Amniotic stem cell (primary cell): ENCODE data around the gene CD2BP2.
A peak's percentile ranks its signal among the peaks of the same experiment; 100 is the strongest.
"Not testable (repeated sequence)": the region's sequence is repeated elsewhere in the genome, so short reads cannot be mapped to it uniquely, and the experiment has no call there.

Experiments
- DNase-seq: peaks from one replicate; lab custom pipeline; 2025; lab: John Stamatoyannopoulos, UW

CD2BP2 gene

GRCh38 chr16:30355144-30355953 is at the start of gene CD2BP2:
TSS of gene CD2BP2 (minus strand) at chr16:30355308. CDS start at chr16:30354681, 627 bp downstream.
- DNase-seq: peak; percentile 97

- no peak for DNase-seq
Observed at GRCh38 chr16:30401768-30402425, 46.8 kb upstream of the CD2BP2 start.

GRCh38 chr16:30399435-30400186 is 44.5 kb upstream of the CD2BP2 start:
- no peak for DNase-seq

- DNase-seq: no peak
Observed at GRCh38 chr16:30398661-30399434, 43.7 kb upstream of the CD2BP2 start.

- DNase-seq: no peak
Observed at GRCh38 chr16:30397776-30398660, 42.9 kb upstream of the CD2BP2 start.

GRCh38 chr16:30397056-30397455 is 41.9 kb upstream of the CD2BP2 start:
- DNase-seq: no peak

- DNase-seq: not testable (repeated sequence)
Observed at GRCh38 chr16:30396627-30397026, 41.5 kb upstream of the CD2BP2 start.

GRCh38 chr16:30395992-30396585 is 41.0 kb upstream of the CD2BP2 start:
- DNase-seq: no peak

- peak; percentile 45 for DNase-seq
Observed at GRCh38 chr16:30395155-30395991, 40.3 kb upstream of the CD2BP2 start, which contains the start of gene ZNF48. TSS of gene ZNF48 (plus strand) at chr16:30395420. CDS start at chr16:30395795, 375 bp downstream.

GRCh38 chr16:30394592-30395154 is 39.6 kb upstream of the CD2BP2 start:
- no peak for DNase-seq

- no peak for DNase-seq
Observed at GRCh38 chr16:30383521-30383920, 28.4 kb upstream of the CD2BP2 start.

GRCh38 chr16:30382111-30382881 is 27.2 kb upstream of the CD2BP2 start, which contains the start of gene SEPTIN1:
TSS of gene SEPTIN1 (minus strand) at chr16:30382561. CDS start at chr16:30382542, 19 bp downstream.
- DNase-seq: no peak

- DNase-seq: no peak
Observed at GRCh38 chr16:30381291-30382041, 26.4 kb upstream of the CD2BP2 start.

- no peak for DNase-seq
Observed at GRCh38 chr16:30380803-30381208, 25.7 kb upstream of the CD2BP2 start.

GRCh38 chr16:30380072-30380802 is 25.1 kb upstream of the CD2BP2 start:
- no peak for DNase-seq

- DNase-seq: no peak
Observed at GRCh38 chr16:30379158-30379783, 24.2 kb upstream of the CD2BP2 start.
